Fibroblast of peridontal ligament (primary cell): ENCODE measurements around the gene USH1C.

Experiments
- DNase-seq: peaks from one replicate; pipeline ENCODE4 v3.0.0-alpha.2; 2010; ENCODE audit errors: extremely low read depth

The USH1C gene

GRCh38 chr11:17544181-17544622 is at the start of gene USH1C:
TSS of gene USH1C (minus strand) at chr11:17544416. CDS start at chr11:17544307, 109 bp downstream.
- no peak for DNase-seq

GRCh38 chr11:17593466-17594245 is 49.4 kb upstream of the USH1C start:
- DNase-seq = no peak

GRCh38 chr11:17591293-17591692 is 47.1 kb upstream of the USH1C start:
- no peak for DNase-seq

GRCh38 chr11:17590463-17590862 is 46.2 kb upstream of the USH1C start:
- no peak for DNase-seq

GRCh38 chr11:17588721-17589120 is 44.5 kb upstream of the USH1C start:
- no peak for DNase-seq

- DNase-seq = no peak
Measured at GRCh38 chr11:17588166-17588565, 44.0 kb upstream of the USH1C start.

- DNase-seq = no peak
Measured at GRCh38 chr11:17585911-17586695, 41.9 kb upstream of the USH1C start.

GRCh38 chr11:17581732-17582053 is 37.5 kb upstream of the USH1C start:
- DNase-seq = no peak

- no peak for DNase-seq
Measured at GRCh38 chr11:17581036-17581731, 37.0 kb upstream of the USH1C start.

- no peak for DNase-seq
Measured at GRCh38 chr11:17580271-17580670, 36.1 kb upstream of the USH1C start.

GRCh38 chr11:17579451-17579850 is 35.2 kb upstream of the USH1C start:
- DNase-seq = no peak

GRCh38 chr11:17578958-17579357 is 34.7 kb upstream of the USH1C start:
- no peak for DNase-seq

GRCh38 chr11:17578296-17578695 is 34.1 kb upstream of the USH1C start:
- no peak for DNase-seq

- DNase-seq = no peak
Measured at GRCh38 chr11:17575431-17576425, 31.5 kb upstream of the USH1C start.

- no peak for DNase-seq
Measured at GRCh38 chr11:17574141-17575091, 30.2 kb upstream of the USH1C start.

- DNase-seq = no peak
Measured at GRCh38 chr11:17573526-17573925, 29.3 kb upstream of the USH1C start.

- DNase-seq = no peak
Measured at GRCh38 chr11:17572791-17573460, 28.7 kb upstream of the USH1C start.

GRCh38 chr11:17572359-17572690 is 28.1 kb upstream of the USH1C start:
- DNase-seq = no peak

GRCh38 chr11:17571431-17572358 is 27.5 kb upstream of the USH1C start:
- no peak for DNase-seq
